ENCODE results near the gene EXOSC6.
"Not testable (repeated sequence)": the region's sequence is repeated elsewhere in the genome, so short reads cannot be mapped to it uniquely, and the experiment has no call there.

DNA sequence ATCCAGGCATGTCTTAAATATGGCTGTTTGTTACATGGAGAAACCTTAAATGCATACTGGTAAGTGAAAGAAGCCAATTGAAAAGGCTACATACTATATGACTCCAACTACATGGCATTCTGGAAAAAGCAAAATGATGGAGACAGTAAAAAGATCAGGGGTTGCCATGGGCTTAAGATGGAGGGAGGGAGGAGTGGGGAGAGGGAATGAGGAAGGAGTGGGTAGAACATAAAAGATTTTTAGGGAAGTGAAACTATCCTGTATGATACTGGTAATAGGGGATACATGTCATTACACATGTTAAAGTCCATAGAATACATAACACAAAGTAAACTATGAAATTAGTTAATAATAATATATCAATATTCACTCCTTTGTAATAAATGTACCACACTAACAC is 13.0 kb downstream of the EXOSC6 start:
- TF ChIP-seq ZNF114 (CRISPR knock-in tag; IDR thresholded peaks at IDR 0.05), result not testable (repeated sequence)
- TF ChIP-seq, protein P1, sequence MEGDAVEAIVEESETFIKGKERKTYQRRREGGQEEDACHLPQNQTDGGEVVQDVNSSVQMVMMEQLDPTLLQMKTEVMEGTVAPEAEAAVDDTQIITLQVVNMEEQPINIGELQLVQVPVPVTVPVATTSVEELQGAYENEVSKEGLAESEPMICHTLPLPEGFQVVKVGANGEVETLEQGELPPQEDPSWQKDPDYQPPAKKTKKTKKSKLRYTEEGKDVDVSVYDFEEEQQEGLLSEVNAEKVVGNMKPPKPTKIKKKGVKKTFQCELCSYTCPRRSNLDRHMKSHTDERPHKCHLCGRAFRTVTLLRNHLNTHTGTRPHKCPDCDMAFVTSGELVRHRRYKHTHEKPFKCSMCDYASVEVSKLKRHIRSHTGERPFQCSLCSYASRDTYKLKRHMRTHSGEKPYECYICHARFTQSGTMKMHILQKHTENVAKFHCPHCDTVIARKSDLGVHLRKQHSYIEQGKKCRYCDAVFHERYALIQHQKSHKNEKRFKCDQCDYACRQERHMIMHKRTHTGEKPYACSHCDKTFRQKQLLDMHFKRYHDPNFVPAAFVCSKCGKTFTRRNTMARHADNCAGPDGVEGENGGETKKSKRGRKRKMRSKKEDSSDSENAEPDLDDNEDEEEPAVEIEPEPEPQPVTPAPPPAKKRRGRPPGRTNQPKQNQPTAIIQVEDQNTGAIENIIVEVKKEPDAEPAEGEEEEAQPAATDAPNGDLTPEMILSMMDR (conservative IDR thresholded peaks at IDR 0.05; ENCODE audit: low read depth in 2 of 2), result not testable (repeated sequence)
